WI38 (cell line): ENCODE data around the gene SOWAHA.

Source experiments
- H3K4me3 ChIP-seq: 2 replicates; pipeline ENCODE4 v1.5.1; 2011; ENCODE audit warnings: low read depth, mild to moderate bottlenecking, control low read depth, low read length
- CTCF ChIP-seq: IDR thresholded peaks from 2 replicates; pipeline ENCODE4 v1.5.1; 2012; ENCODE audit warnings: low read depth, mild to moderate bottlenecking, control low read depth, low read length

The SOWAHA gene

DNA sequence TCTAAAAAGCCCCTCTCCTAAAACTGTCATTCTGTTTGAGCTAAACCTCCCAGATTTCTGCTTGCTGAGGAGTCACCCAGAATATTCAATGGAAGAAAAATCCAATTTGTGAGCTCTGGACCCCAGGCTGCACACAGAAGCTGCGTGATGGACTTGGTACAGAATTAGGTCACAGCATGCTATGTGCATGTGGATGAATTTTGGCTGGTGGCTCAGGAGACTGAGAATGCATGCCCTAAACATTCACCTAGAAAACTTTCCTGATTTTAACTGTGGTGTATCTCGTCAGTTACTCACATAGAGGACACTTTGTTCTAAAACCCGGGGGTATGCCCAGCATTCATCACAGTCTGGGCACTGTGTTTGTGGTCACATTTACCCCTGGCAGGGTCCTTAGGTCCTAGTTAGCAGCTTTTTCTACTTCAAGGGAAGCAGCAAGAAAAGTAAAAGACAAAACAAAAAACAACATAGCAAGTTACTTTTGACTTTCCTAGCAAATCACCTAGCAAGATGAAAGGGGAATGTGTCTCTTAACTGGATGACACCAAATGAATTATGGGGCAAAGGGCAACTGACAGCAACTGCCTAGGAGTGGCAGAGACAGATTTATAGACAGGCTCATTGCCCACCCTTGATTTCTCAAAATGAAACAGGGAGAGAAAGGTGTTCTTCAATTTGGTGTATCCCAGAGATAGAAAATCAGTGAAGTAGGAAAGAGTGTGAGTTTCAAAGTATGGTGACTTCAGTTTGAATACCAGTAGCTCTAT is 25.6 kb downstream of the SOWAHA start:
- no peak overlapping the region for H3K4me3 ChIP-seq
- no peak for TF ChIP-seq CTCF

- no peak overlapping the region for H3K4me3 ChIP-seq
- TF ChIP-seq CTCF, result no peak
These were observed 26.6 kb downstream of the SOWAHA start for GRCh38 chr5:132839426-132840301.

- TF ChIP-seq CTCF, result no peak
- no peak overlapping the region for H3K4me3 ChIP-seq
These were observed 27.2 kb downstream of the SOWAHA start for GRCh38 chr5:132840313-132840712.

- H3K4me3 ChIP-seq, result no peak overlapping the region
- no peak for TF ChIP-seq CTCF
These were observed 27.8 kb downstream of the SOWAHA start for GRCh38 chr5:132840896-132841295.

- no peak for TF ChIP-seq CTCF
- no peak overlapping the region for H3K4me3 ChIP-seq
These were observed 28.2 kb downstream of the SOWAHA start for GRCh38 chr5:132841305-132841704.

- H3K4me3 ChIP-seq, result no peak overlapping the region
- no peak for TF ChIP-seq CTCF
These were observed 35.2 kb downstream of the SOWAHA start for GRCh38 chr5:132848270-132848669.

DNA sequence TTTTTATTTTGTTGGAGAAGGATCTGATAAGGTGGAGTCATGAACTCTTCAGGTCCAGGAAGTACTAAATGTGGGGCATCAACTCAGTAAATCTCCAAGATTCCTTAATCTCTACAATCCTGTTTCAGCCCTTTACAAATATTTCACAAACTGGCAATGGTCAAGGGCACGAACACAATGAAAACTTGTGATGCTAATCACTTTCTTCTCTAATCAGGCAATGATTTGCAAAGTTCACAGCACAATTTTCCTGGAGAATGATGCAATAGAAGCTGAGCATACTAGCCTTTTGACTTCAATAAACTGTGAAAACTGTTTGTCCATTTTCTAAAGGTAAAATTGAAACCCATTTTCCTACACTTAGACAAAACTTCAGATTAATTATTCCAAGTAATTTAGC is 36.2 kb downstream of the SOWAHA start:
- TF ChIP-seq CTCF, result no peak
- H3K4me3 ChIP-seq, result no peak overlapping the region
